Lung microvascular endothelial cell (primary cell): Measurements from ENCODE around the gene ULK1. TPM values are rescaled to one million over a fixed set of nuclear protein-coding genes. Genes with fewer than 3 reads are reported as not detected.
"Not testable (repeated sequence)": the region's sequence is repeated elsewhere in the genome, so short reads cannot be mapped to it uniquely, and the experiment has no call there.

Experiments
- DNase-seq, 2 donors: peaks; one replicate each; pipeline versions ENCODE4 v3.0.0 to v3.0.0-alpha.2; 2010; ENCODE audit warnings: low read depth in 2 of 2
- total RNA-seq: library from RNA; depleted of rRNA; stranded (reverse); fragments of >200 nt; gene quantifications from 2 replicates; pipeline ENCODE4 v1.2.1, GENCODE V29; 2014

ULK1 gene
- total RNA-seq, 1 donor from 2014 or later, result 6.9 TPM

- DNase-seq, result no peak
Observed at GRCh38 chr12:131885543-131886057, 8.8 kb upstream of the ULK1 start.

GRCh38 chr12:131891722-131892121 lies 2.7 kb upstream of the ULK1 start:
- DNase-seq, result not testable (repeated sequence)

GRCh38 chr12:131892711-131893604 lies 1.5 kb upstream of the ULK1 start:
- DNase-seq, result no peak

- DNase-seq, result no peak
Observed at GRCh38 chr12:131893605-131894312, 663 bp upstream of the ULK1 start.

- DNase-seq, result peak in 1 of 2 donors; percentile 14
Observed at GRCh38 chr12:131894981-131895639, 688 bp downstream of the ULK1 start.

GRCh38 chr12:131895640-131896079 lies 1.2 kb downstream of the ULK1 start:
- DNase-seq, result no peak

GRCh38 chr12:131896080-131896810 lies 1.8 kb downstream of the ULK1 start:
- DNase-seq, result peak; percentile 90 to 95

- DNase-seq, result peak in 1 of 2 donors; percentile 63
Observed at GRCh38 chr12:131896811-131897270, 2.4 kb downstream of the ULK1 start.

- DNase-seq, result no peak
Observed at GRCh38 chr12:131897276-131897675, 2.9 kb downstream of the ULK1 start.

GRCh38 chr12:131897875-131898274 lies 3.5 kb downstream of the ULK1 start:
- no peak for DNase-seq

GRCh38 chr12:131900397-131900796 lies 6.0 kb downstream of the ULK1 start:
- DNase-seq, result peak in 1 of 2 donors; percentile 2

GRCh38 chr12:131901431-131902331 lies 7.3 kb downstream of the ULK1 start:
- DNase-seq, result peak in 1 of 2 donors; percentile 17

GRCh38 chr12:131902332-131903241 lies 8.2 kb downstream of the ULK1 start:
- DNase-seq, result no peak

GRCh38 chr12:131903270-131904255 lies 9.1 kb downstream of the ULK1 start:
- no peak for DNase-seq

GRCh38 chr12:131904346-131904745 lies 9.9 kb downstream of the ULK1 start:
- no peak for DNase-seq

GRCh38 chr12:131905081-131905629 lies 10.7 kb downstream of the ULK1 start:
- no peak for DNase-seq

- no peak for DNase-seq
Observed at GRCh38 chr12:131905630-131906091, 11.2 kb downstream of the ULK1 start.
